Measurements from ENCODE around the gene ARID3B.
"Not testable (repeated sequence)": the region's sequence is repeated elsewhere in the genome, so short reads cannot be mapped to it uniquely, and the experiment has no call there.

The ARID3B gene

DNA sequence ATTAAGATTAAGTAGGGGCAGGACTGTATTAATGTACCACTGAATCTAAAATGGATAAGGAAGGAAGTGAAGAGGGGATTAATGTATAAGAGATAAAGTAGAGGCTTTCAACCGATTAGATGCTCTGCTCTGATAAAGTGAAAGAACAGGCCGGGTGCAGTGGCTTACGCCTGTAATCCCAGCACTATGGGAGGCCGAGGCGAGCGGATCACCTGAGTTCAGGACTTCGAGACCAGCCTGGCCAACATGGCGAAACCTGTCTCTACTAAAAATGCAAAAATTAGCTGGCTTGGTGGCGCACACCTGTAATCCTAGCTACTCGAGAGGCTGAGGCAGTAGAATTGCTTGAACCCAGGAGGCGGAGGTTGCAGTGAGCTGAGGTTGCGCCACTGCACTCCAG is 1.5 kb upstream of the ARID3B start:
- not testable (repeated sequence) for DNase-seq

GRCh38 chr15:74540161-74540760 is 759 bp upstream of the ARID3B start:
- DNase-seq, result no peak

DNA sequence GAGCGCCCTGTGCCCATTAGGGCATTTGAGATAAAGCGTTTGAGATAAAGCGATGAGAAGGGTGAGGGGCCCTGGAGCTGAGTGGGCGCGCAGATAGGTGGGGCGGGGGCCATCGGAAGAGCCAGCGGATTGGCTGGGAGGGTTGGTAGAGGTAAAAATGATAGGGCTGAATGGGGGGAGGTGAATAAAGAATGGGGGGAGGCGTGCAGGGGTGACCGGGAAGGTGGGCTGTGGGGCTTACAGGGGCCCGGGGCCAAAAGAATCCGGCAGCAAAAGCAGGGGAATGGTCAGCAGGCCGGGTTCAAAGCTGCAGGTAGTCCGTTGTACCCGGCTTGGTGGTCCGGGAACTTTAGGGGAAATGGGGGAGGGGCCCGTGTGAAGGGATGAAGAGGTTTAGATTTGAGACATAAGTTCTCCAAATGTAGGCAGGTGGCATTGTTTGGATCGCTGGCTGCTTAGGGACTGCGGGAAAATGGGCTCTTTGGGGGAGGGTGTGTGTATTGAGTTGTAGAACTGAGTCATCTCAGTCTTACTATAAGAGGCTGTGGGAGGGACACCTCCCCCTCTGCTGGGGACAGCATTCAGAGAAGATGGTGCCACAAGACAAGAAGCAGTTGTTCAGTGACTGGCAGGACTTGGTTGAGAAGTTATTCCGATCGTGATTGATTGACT is 610 bp downstream of the ARID3B start:
- DNase-seq, result peak; percentile 57

DNA sequence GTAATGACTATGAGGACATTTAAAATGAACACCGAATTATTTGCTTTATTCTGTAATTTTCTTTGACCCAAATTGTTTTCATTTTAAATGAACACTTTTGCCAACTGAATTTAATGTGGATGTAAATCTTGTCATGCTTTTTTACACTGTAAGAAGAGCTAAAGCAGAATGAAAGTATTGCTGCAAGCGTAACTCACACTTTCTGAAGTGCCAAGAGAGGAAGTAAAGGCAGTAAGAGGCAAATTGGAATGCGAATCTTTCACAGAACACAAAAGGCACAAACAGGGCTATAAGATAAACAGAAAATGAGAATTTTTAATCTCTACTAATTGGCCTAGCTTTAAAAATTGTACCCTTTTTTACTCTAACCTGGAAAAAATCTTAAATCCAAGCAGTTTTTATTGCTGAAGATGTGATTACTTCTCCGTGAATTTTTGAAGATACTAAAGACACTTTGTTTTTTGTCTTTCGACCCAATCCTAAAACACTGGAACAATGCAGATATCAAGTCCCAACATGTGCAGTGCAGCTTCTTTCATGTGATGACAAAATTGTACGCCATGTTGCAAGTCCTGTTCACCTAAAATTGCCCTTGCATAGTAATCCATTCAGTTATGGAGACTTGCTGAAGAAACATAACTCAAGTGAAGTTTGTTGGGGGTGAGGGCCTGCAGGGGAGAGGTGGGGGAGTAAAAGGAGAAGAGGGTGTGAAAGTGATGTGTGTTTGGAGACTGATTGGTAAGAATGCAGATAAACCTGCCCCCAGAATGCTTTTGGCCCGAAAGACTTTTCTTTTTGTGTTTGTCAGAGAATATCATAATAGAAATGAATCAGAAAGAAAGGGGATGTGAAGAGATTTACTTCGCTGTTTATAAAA is 1.4 kb downstream of the ARID3B start:
- no peak for DNase-seq

- DNase-seq, result no peak
Measured at GRCh38 chr15:74543043-74543422, 2.0 kb downstream of the ARID3B start.

GRCh38 chr15:74543583-74543982 is 2.6 kb downstream of the ARID3B start:
- peak; percentile 26 for DNase-seq

GRCh38 chr15:74545086-74545485 is 4.1 kb downstream of the ARID3B start:
- no peak for DNase-seq

DNA sequence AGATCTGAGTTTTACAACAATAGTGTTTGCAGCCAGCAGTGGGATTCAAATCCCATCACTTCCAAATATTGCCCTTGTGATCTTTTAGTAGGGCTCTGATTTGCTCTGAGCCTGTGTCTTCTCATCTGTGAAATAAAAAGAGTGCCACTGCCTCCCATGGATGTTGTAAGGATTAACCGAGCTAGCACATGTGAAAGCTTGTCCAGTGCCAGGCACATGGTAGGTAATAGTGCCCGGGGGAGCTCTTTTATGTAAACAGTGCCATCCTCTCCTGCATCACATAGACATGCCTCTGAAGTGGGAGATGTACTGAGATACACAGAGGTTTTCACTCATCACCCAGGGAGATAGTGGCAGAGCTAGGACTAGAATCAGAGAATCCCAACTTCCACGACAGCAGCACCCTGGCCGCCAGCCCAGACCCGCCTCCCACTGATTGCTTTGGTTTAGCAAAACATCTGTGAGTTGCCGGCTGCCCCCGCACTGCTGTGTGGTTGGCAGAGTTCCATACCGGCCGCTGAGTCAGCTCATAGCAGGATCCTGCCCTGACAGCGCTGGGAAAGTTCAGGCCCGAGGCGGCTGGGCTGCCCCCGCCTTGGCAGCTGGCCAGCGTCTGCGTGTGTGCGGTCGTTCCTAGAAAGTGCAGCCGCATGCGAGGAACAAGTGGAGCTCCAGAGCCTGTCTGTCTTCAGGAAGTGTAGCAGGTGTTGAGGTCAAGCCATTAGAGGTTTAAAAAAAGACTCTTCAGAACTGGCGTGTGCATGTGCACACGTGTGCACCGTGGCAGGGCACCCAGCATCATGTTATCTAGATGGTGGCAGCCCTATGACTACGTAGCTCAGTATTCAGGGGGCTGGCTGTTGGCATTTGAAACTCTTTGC is 5.0 kb downstream of the ARID3B start:
- peak; percentile 86 for DNase-seq

DNA sequence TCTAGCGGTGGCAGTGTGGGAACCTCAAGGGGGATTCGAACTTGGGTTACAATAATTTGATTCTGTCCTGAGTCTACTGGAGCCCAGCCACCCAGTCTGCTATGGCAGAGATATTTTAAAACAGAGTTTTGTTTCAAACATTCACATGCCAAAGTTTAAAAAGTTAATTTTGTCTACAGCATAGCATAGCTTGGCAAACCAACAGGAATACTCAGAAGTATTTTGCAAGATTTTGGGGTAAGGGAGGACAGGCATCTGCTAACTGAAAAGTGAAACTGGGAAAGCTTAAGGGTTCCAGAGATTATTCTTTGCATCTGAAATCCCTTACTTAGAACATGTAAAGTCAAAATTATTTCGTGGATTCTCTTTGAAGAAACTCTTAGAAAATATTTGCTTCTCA is 6.6 kb downstream of the ARID3B start:
- DNase-seq, result no peak

GRCh38 chr15:74548241-74548640 is 7.2 kb downstream of the ARID3B start:
- DNase-seq, result no peak

DNA sequence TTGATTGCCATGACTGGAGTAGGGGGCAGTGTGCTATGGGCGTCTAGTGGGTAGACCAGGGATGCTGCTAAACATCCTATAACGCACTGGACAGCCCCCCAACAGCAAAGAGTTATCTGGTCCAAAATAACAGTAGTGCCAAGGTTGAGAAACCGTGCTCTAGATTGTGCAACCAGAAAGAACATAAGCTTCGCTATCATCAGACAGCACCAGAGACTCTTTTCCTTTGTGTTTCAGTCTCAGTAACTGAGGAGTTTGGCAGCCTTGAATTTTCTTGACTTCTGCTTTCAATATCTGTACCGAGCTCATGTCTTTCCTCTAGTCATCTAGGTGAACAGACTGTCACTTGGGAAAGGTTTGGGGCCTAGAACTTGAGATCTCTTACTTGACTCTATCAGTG is 8.8 kb downstream of the ARID3B start:
- DNase-seq, result no peak

DNA sequence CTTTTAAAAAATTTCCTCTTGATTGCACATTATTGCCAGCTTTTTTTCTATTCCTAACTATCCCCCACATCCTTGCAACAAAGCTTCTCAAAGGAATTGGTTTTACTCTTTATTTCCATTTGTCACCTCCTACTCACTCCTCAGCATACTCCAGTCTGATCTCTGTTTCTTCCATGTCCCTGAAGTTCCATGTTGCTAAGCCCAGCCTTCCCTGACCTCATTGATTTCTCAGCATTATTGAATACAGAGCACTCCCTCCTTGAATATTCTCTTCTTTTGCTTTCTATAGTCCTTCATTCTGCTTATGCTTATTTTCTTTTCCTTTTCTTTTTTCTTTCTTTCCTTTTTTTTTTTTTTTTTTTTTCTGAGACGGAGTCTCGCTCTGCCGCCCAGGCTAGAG is 10.7 kb downstream of the ARID3B start:
- DNase-seq, result no peak

DNA sequence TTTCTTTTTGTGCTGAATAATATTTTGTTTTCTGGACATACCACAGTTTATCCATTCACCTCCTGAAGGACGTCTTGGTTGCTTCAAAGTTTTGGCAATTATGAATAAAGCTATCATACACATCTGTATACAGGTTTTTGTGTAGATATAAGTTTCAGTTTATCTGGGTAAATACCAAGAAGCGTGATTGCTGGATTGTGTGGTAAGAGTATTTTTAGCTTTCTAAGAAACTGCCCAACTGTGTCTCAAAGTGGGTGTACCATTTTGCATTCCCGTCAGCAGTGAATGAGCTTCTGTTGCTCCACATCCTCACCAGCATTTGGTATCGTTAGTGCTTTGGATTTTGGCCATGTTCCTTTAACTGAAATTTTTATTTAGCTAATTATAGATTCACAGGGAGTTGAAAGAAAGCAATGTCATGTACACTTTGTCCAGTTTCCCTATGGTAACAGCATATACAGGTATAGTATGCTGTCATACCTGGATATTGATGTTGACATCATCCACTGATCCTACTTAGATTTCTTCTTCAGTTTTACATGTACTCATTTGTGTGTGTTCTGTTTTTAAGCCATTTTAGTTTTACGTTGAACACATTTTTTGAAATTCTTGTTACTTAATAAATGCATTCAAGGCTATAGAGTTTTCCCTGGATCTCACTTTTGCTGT is 11.9 kb downstream of the ARID3B start:
- no peak for DNase-seq

DNA sequence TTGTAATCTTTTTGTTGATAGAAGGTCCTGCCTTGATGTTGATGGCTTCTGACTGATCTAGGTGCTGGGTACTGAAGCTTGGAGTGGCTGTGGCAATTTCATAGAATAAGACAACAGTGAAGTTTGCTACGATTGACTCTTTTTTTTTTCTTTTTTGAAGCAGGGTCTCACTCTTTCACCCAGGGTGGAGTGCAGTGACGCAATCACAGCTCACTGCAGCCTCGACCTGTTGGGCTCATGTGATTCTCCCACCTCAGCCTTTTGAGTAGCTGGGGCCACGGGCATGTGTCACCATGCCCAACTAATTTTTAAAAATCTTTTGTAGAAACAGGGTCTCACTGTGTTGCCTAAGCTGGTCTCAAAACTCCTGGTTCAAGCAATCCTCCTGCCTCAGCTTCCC is 14.2 kb downstream of the ARID3B start:
- no peak for DNase-seq

- DNase-seq, result no peak
Measured at GRCh38 chr15:74558706-74559105, 17.7 kb downstream of the ARID3B start.

GRCh38 chr15:74563442-74563841 is 22.4 kb downstream of the ARID3B start:
- DNase-seq, result no peak

DNA sequence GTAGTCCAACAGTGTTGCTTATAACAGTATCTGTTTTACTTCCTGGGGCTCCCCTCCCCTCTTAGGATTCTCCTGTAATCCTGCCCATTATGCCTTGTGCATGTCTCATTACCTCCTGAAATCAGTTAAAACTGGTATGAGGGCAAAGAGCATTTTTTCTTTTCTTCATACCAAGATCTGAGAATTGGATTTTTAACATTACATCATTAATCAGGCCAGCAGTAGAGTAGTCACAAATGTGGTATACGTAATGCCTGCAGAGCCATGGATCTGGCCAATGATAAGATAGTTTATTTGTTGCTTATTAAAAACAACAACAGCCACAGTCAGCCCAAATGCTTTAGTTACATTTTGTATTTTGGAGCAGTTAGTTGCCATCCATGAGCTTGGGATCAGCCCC is 23.2 kb downstream of the ARID3B start:
- no peak for DNase-seq

GRCh38 chr15:74565381-74566085 is 24.5 kb downstream of the ARID3B start:
- DNase-seq, result no peak

GRCh38 chr15:74568594-74568993 is 27.6 kb downstream of the ARID3B start:
- DNase-seq, result no peak

DNA sequence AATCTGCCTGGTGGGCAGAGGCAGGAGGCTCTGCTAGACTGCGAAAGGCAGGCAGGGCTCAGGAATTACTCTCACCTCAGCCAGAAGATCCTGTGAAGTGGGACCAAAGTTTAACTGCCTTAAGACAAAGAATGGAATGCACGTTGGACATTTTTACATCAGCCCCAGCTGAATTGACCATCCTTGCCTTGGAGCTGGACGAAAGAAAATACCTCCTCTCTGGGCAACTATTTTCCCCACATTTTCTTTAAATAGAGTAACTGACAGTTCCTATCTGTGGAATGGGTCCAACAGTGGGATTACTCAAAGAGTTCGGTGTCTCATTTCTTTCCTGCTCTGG is 28.7 kb downstream of the ARID3B start:
- DNase-seq, result no peak

DNA sequence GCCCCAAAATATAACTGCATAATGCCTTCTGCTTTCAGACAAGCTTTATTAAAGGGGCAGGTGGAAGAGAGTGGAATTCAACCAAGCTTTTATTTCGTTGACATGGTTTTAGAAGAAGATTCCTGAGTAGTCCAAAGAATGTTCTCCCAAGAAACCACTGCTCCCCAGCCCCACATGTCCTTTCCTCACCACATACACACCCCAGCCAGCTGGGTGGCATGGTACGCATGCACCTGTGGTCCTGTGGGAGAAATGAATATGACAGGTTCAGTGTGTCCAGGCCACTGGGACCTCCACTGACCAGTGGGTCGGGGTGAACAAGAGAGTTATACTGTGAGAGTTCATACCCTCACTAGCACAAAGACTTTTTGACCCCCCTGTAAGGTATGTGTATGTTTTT is 30.2 kb downstream of the ARID3B start:
- DNase-seq, result no peak

- DNase-seq, result no peak
Measured at GRCh38 chr15:74573987-74574386, 33.0 kb downstream of the ARID3B start.
